Heart left ventricle (tissue), 16 donors: ENCODE results near the gene CD22. TPM values are rescaled to one million over a fixed set of nuclear protein-coding genes. Genes with fewer than 3 reads are reported as not detected.

Source experiments
- ATAC-seq, 4 donors: fragments of 200-7000 bp; cut with Tn5 transposase; one replicate each; pipeline ENCODE4 v1.9.1; 2020 to 2022; ENCODE audit warnings: moderate library complexity in 4 of 4, mild to moderate bottlenecking in 3 of 4, moderate number of reproducible peaks in 1 of 4
- DNase-seq, 5 donors: peaks; one replicate each; pipeline ENCODE4 v3.0.0-alpha.2; 2020
- H3K27ac ChIP-seq, 12 donors: fragments of 200-600 bp; sonication (generic) in 4 of 12; one replicate each; pipeline versions ENCODE4 v1.5.0 to v1.8.0; 2016 to 2022; ENCODE audit warnings: mild to moderate bottlenecking in 2 of 12
- H3K27me3 ChIP-seq, 9 donors: fragments of 200-600 bp; sonication (generic) in 2 of 9; one replicate each; pipeline versions ENCODE4 v1.5.1 to v1.8.0; 2016 to 2022; ENCODE audit warnings: mild to moderate bottlenecking in 3 of 9
- H3K36me3 ChIP-seq, 9 donors: fragments of 200-600 bp; sonication (generic) in 2 of 9; one replicate each; pipeline versions ENCODE4 v1.5.0 to v1.8.0; 2018 to 2022; ENCODE audit warnings: mild to moderate bottlenecking in 2 of 9
- H3K4me1 ChIP-seq, 12 donors: fragments of 200-600 bp; sonication (generic) in 4 of 12; one replicate each; pipeline versions ENCODE4 v1.5.0 to v1.8.0; 2016 to 2022; ENCODE audit warnings: mild to moderate bottlenecking in 3 of 12
- H3K4me3 ChIP-seq, 12 donors: fragments of 200-600 bp; sonication (generic) in 4 of 12; one replicate each; pipeline versions ENCODE4 v1.5.0 to v1.8.0; 2017 to 2022; ENCODE audit warnings: mild to moderate bottlenecking in 9 of 12, moderate library complexity in 4 of 12
- H3K9me3 ChIP-seq, 12 donors: fragments of 200-600 bp; sonication (generic) in 4 of 12; one replicate each; pipeline versions ENCODE4 v1.5.0 to v1.8.0; 2016 to 2022; ENCODE audit warnings: mild to moderate bottlenecking in 1 of 12
- CTCF ChIP-seq, 12 donors: fragments of 200-600 bp; sonication (generic) in 4 of 12; IDR thresholded peaks; one replicate each; pipeline versions ENCODE4 v1.5.0 to v1.8.0; 2018 to 2022; ENCODE audit warnings: antibody characterized with exemption in 12 of 12, mild to moderate bottlenecking in 5 of 12
- POLR2A ChIP-seq, 2 donors: fragments of 450-650 bp; IDR thresholded peaks; one replicate each; pipeline ENCODE4 v1.6.1; 2017; ENCODE audit warnings: antibody characterized with exemption in 2 of 2, mild to moderate bottlenecking in 2 of 2, moderate library complexity in 2 of 2
- WGBS, 4 donors: extraction: QIAGEN DNeasy Blood & Tissue Kit in 2 of 4; methylation state at CpG; one replicate each; pipeline versions ENCODE4 v1.1.5 to v1.1.7; 2013 to 2018; 5-methylcytosine and 5-hydroxymethylcytosine counted together
- intact Hi-C, 10 donors: fragments of 100-400 bp; cut with DNase I; formaldehyde crosslinking; loops; one replicate each; pipeline versions ENCODE4 v1.11.1 to v1.14.2; 2022
- polyA plus RNA-seq, 2 donors: library from polyadenylated mRNA; stranded (reverse); fragments of 200-250 nt; gene quantifications; one replicate each; pipeline ENCODE4 v1.2.3, GENCODE V29; 2013
- total RNA-seq, 9 donors: library from RNA; depleted of rRNA in 2 of 9; stranded (reverse); fragments of >200 nt in 2 of 9; fragmentation: NEBNext Ultra II Directional in 3 of 9; extraction: Animal tissue kit (Norgen Biotek cat#: 25700) in 3 of 9; gene quantifications; one replicate each; pipeline versions ENCODE4 v1.1.0 to v1.2.4, GENCODE V29; 2016 to 2023
- donor health status: ischemic (EF 13 %, LVEDD 7.1; RV severe dilation, severe dysfunction).
- donor health status: healthy with polysubstance abuse.
- donor health status: DM: no; HTN: yes; CAD: no.
- donor health status: DM: no; HTN: no; CAD: no.
- donor health status: ischemic (EF 25% LVEDD 6.9; RV normal size, moderate dysfunction).
- donor health status: ischemic (EF 25% LVEDD 5.7; RV mildly dilated, moderate dysfunction).
- donor health status: healthy.
- donor health status: DM: yes; HTN: yes; CAD: no.
- donor health status: ischemic (EF 35%, LVEDD 5.7; RV mildly dilated, moderate dysfunction).
- donor health status: nonischemic (EF 11% LVEDD 7.7; RV severe dilation, severe dysfunction).
- donor health status: DM: yes; HTN: yes; CAD: no.
- donor health status: PGD.
- donor health status: ischemic (EF 29% LVEDD 5.4; RV normal size, mild dysfunction).
- donor health status: nonischemic (EF 23%, LVEDD 6.1; RV moderate dilation, normal function).

The CD22 gene
- total and polyA plus RNA-seq, 11 donors, result 0.11 to 3.3 (median 1.0) TPM; not detected in 2

- 54 to 77% (median 64%) methylated on average over 3 of the region's 3 CpGs for WGBS, 4 donors
- no peaks in the 10 kb centered on the region for H3K36me3 ChIP-seq
- H3K4me3 ChIP-seq, result no peak overlapping the region
- no peak overlapping the region for H3K27ac ChIP-seq
- no peak for TF ChIP-seq POLR2A (IDR thresholded peaks at IDR 0.05)
- TF ChIP-seq CTCF (IDR thresholded peaks at IDR 0.05), result no peak
- H3K27me3 ChIP-seq, result peaks cover 0 to 9% (median 0%) of the 10 kb centered on the region in 9 donors
- DNase-seq (no peak), ATAC-seq (no peak)
- peaks cover 0 to 20% (median 5%) of the 10 kb centered on the region in 12 donors for H3K9me3 ChIP-seq
- peaks cover 0 to 11% (median 0%) of the 10 kb centered on the region in 12 donors for H3K4me1 ChIP-seq
- intact Hi-C loops, result no loop called here
Observed at GRCh38 chr19:35381318-35381717, 52.3 kb downstream of the CD22 start.

- TF ChIP-seq POLR2A (IDR thresholded peaks at IDR 0.05), result no peak
- TF ChIP-seq CTCF (IDR thresholded peaks at IDR 0.05), result no peak
- DNase-seq (no peak), ATAC-seq (no peak)
- intact Hi-C loops, result no loop called here
- peaks cover 0 to 20% (median 6%) of the 10 kb centered on the region in 12 donors for H3K9me3 ChIP-seq
- no peak overlapping the region for H3K4me3 ChIP-seq
- no peaks in the 10 kb centered on the region for H3K36me3 ChIP-seq
- 90 to 92% (median 91%) methylated on average over 6 of the region's 6 CpGs for WGBS, 4 donors
- peaks cover 0 to 11% (median 0%) of the 10 kb centered on the region in 12 donors for H3K4me1 ChIP-seq
- peaks cover 0 to 9% (median 0%) of the 10 kb centered on the region in 9 donors for H3K27me3 ChIP-seq
- no peak overlapping the region for H3K27ac ChIP-seq
Observed at GRCh38 chr19:35381926-35382325, 52.9 kb downstream of the CD22 start.

- Histone ChIP-seq H3K27me3 (peaks cover 0 to 9% (median 0%) of the 10 kb centered on the region in 9 donors), H3K27ac (no peak overlapping the region), H3K4me3 (no peak overlapping the region), H3K4me1 (peaks cover 0 to 11% (median 0%) of the 10 kb centered on the region in 12 donors), H3K36me3 (no peaks in the 10 kb centered on the region), H3K9me3 (peaks cover 0 to 16% (median 6%) of the 10 kb centered on the region in 12 donors)
- no peak for ATAC-seq
- no peak for TF ChIP-seq CTCF (IDR thresholded peaks at IDR 0.05)
- no peak for TF ChIP-seq POLR2A (IDR thresholded peaks at IDR 0.05)
- DNase-seq, result no peak
- intact Hi-C loops, result no loop called here
- WGBS, 4 donors, result 92 to 96% (median 95%) methylated on average over 2 of the region's 2 CpGs
Observed at GRCh38 chr19:35383536-35383935, 54.5 kb downstream of the CD22 start.

GRCh38 chr19:35388277-35389054 is 59.5 kb downstream of the CD22 start:
- WGBS, 4 donors, result 87 to 95% (median 92%) methylated on average over 6 of the region's 6 CpGs
- no peaks in the 10 kb centered on the region for H3K4me1 ChIP-seq
- peaks cover 0 to 16% (median 6%) of the 10 kb centered on the region in 12 donors for H3K9me3 ChIP-seq
- no peak overlapping the region for H3K27ac ChIP-seq
- intact Hi-C loops, result no loop called here
- H3K4me3 ChIP-seq, result no peak overlapping the region
- H3K27me3 ChIP-seq, result peaks cover 0 to 3% (median 0%) of the 10 kb centered on the region in 9 donors
- TF ChIP-seq CTCF (IDR thresholded peaks at IDR 0.05) (no peak), POLR2A (IDR thresholded peaks at IDR 0.05) (no peak)
- ATAC-seq, result no peak
- no peaks in the 10 kb centered on the region for H3K36me3 ChIP-seq
- DNase-seq, result no peak
